Fibroblast of lung (primary cell): ENCODE measurements around the gene ERBB3. TPM values are rescaled to one million over a fixed set of nuclear protein-coding genes. Genes with fewer than 3 reads are reported as not detected.

ENCODE experiments used
- DNase-seq, 2 donors: peaks; one replicate each; pipeline versions ENCODE4 v3.0.0 to v3.0.0-alpha.2; 2010; ENCODE audit warnings: low read depth in 2 of 2
- H2AFZ ChIP-seq: 2 replicates; pipeline ENCODE4 v1.5.1; 2012; ENCODE audit warnings: low read length, control low read depth, inconsistent platforms
- H3K27ac ChIP-seq: 2 replicates; pipeline ENCODE4 v1.5.1; 2011; ENCODE audit warnings: low read length, control low read depth; ENCODE audit not compliant: insufficient read depth
- H3K27me3 ChIP-seq: 2 replicates; pipeline ENCODE4 v1.5.1; 2011; ENCODE audit warnings: mild to moderate bottlenecking, low read length; ENCODE audit not compliant: control insufficient read depth, insufficient read depth
- H3K36me3 ChIP-seq: 2 replicates; pipeline ENCODE4 v1.5.1; 2011; ENCODE audit warnings: low read length; ENCODE audit not compliant: control insufficient read depth, insufficient read depth
- H3K4me1 ChIP-seq: 2 replicates; pipeline ENCODE4 v1.5.1; 2011; ENCODE audit warnings: low read length; ENCODE audit not compliant: control insufficient read depth, insufficient read depth; ENCODE audit errors: extremely low read depth
- H3K4me2 ChIP-seq: 2 replicates; pipeline ENCODE4 v1.5.1; 2011; ENCODE audit warnings: low read length, control low read depth; ENCODE audit not compliant: insufficient read depth; ENCODE audit errors: extremely low read depth
- H3K4me3 ChIP-seq, 4 experiments: fragments of 200-600 bp in 1 of 4; sonication (generic) in 1 of 4; replicated peaks in 1 of 4; 2 replicates each; pipeline ENCODE4 v1.5.1; 2011 to 2016; ENCODE audit warnings: low read length in 4 of 4, low read depth in 3 of 4, mild to moderate bottlenecking in 3 of 4, control low read depth in 2 of 4, inconsistent platforms in 1 of 4, mixed read lengths in 1 of 4; ENCODE audit not compliant: insufficient read depth in 1 of 4; ENCODE audit errors: control extremely low read depth in 1 of 4
- H3K79me2 ChIP-seq: 2 replicates; pipeline ENCODE4 v1.5.1; 2012; ENCODE audit warnings: mild to moderate bottlenecking, low read length, inconsistent platforms; ENCODE audit not compliant: control insufficient read depth, insufficient read depth
- H3K9ac ChIP-seq: 2 replicates; pipeline ENCODE4 v1.5.1; 2011; ENCODE audit warnings: mild to moderate bottlenecking, low read length, control low read depth; ENCODE audit not compliant: insufficient read depth
- H3K9me3 ChIP-seq: 2 replicates; pipeline ENCODE4 v1.5.1; 2012; ENCODE audit warnings: low read depth, low read length; ENCODE audit not compliant: control insufficient read depth, insufficient read depth
- H4K20me1 ChIP-seq: 2 replicates; pipeline ENCODE4 v1.5.1; 2011; ENCODE audit warnings: low read length; ENCODE audit not compliant: control insufficient read depth, insufficient read depth; ENCODE audit errors: extremely low read depth
- CTCF ChIP-seq, 2 donors: IDR thresholded peaks in 1 of 2; conservative IDR thresholded peaks in 1 of 2; 1 replicate in 1 of 2; 2 replicates in 1 of 2; pipeline ENCODE4 v1.5.1; 2011 to 2012; ENCODE audit warnings: low read length in 2 of 2, control low read depth in 1 of 2, inconsistent platforms in 1 of 2, low read depth in 1 of 2, mild to moderate bottlenecking in 1 of 2
- EZH2 ChIP-seq: IDR thresholded peaks from 2 replicates; pipeline ENCODE4 v1.5.1; 2012; ENCODE audit warnings: low read length, control low read depth, mild to moderate bottlenecking; ENCODE audit errors: missing control alignments
- polyA plus RNA-seq, 2 donors: library from polyadenylated mRNA; depleted of rRNA in 1 of 2; stranded (reverse) in 1 of 2; unstranded in 1 of 2; fragments of >200 nt; gene quantifications; 2 replicates each; pipeline ENCODE4 v1.2.1, GENCODE V29; 2011 to 2012; ENCODE audit warnings: missing spikeins in 1 of 2
- total RNA-seq: library from RNA; depleted of rRNA; stranded (reverse); fragments of >200 nt; gene quantifications from 2 replicates; pipeline ENCODE4 v1.2.1, GENCODE V29; 2014

Gene ERBB3
- total and polyA plus RNA-seq, 2 donors (not counting 1 experiment from before 2014, with no cell fraction given), result 0.66 to 0.92 TPM

GRCh38 chr12:56117778-56118687, 38.1 kb downstream of the ERBB3 start, which contains the start of gene ZC3H10:
TSS of gene ZC3H10 (plus strand) at chr12:56118266. CDS start at chr12:56120563, 2,297 bp downstream.
- Histone ChIP-seq H3K36me3 (peaks cover 10% of the 10 kb centered on the region), H2AFZ (no peak within 1 kb of the TSS), H3K9me3 (no peaks in the 10 kb centered on the region), H4K20me1 (no peaks in the 10 kb centered on the region), H3K27ac (peak within 1 kb of the TSS; percentile 91), H3K27me3 (no peaks in the 10 kb centered on the region), H3K4me2 (peak within 1 kb of the TSS; percentile 88), H3K79me2 (peaks cover 14% of the 10 kb centered on the region), H3K4me3 (peak within 1 kb of the TSS; percentile 61 to 98 (median 71)), H3K9ac (peak within 1 kb of the TSS; percentile 75), H3K4me1 (peaks cover 16% of the 10 kb centered on the region)
- DNase-seq, result peak; percentile 99 to 100
- TF ChIP-seq CTCF (conservative IDR thresholded peaks at IDR 0.05 in 1 of 2, IDR thresholded peaks at IDR 0.05 in 1 of 2; ENCODE audit: low read depth in 1 of 2, low read length in 2 of 2) (peak; percentile 44 to 57), EZH2 (no peak)

- H2AFZ ChIP-seq, result no peak overlapping the region
- H3K27ac ChIP-seq, result peak overlapping the region; percentile 91
- peaks cover 16% of the 10 kb centered on the region for H3K4me1 ChIP-seq
- peak overlapping the region; percentile 66 for H3K9ac ChIP-seq
- H3K4me2 ChIP-seq, result peak overlapping the region; percentile 84
- H3K4me3 ChIP-seq, result peak overlapping the region; percentile 61 to 85 (median 71)
- no peaks in the 10 kb centered on the region for H3K9me3 ChIP-seq
- no peak for TF ChIP-seq EZH2
- TF ChIP-seq CTCF (conservative IDR thresholded peaks at IDR 0.05 in 1 of 2, IDR thresholded peaks at IDR 0.05 in 1 of 2; ENCODE audit: low read depth in 1 of 2, low read length in 2 of 2), result no peak
- H3K27me3 ChIP-seq, result no peaks in the 10 kb centered on the region
- peaks cover 10% of the 10 kb centered on the region for H3K36me3 ChIP-seq
- H3K79me2 ChIP-seq, result peaks cover 14% of the 10 kb centered on the region
- H4K20me1 ChIP-seq, result no peaks in the 10 kb centered on the region
- no peak for DNase-seq
Observed at GRCh38 chr12:56118688-56119357, 38.9 kb downstream of the ERBB3 start.

- peak; percentile 74 to 79 for TF ChIP-seq CTCF (conservative IDR thresholded peaks at IDR 0.05 in 1 of 2, IDR thresholded peaks at IDR 0.05 in 1 of 2; ENCODE audit: low read depth in 1 of 2, low read length in 2 of 2)
- TF ChIP-seq EZH2, result no peak
- Histone ChIP-seq H3K27me3 (no peaks in the 10 kb centered on the region), H3K4me2 (peak overlapping the region; percentile 84), H3K9ac (no peak overlapping the region), H2AFZ (no peak overlapping the region), H3K9me3 (no peaks in the 10 kb centered on the region), H3K4me1 (peaks cover 16% of the 10 kb centered on the region), H3K27ac (peak overlapping the region; percentile 91), H3K36me3 (peaks cover 10% of the 10 kb centered on the region), H4K20me1 (no peaks in the 10 kb centered on the region), H3K4me3 (peak overlapping the region; percentile 61 to 85 (median 71)), H3K79me2 (peaks cover 14% of the 10 kb centered on the region)
- peak; percentile 89 to 95 for DNase-seq
Observed at GRCh38 chr12:56119361-56119796, 39.4 kb downstream of the ERBB3 start.
